ENCODE measurements around the gene LPAR3.
"Not testable (repeated sequence)": the region's sequence is repeated elsewhere in the genome, so short reads cannot be mapped to it uniquely, and the experiment has no call there.

DNA sequence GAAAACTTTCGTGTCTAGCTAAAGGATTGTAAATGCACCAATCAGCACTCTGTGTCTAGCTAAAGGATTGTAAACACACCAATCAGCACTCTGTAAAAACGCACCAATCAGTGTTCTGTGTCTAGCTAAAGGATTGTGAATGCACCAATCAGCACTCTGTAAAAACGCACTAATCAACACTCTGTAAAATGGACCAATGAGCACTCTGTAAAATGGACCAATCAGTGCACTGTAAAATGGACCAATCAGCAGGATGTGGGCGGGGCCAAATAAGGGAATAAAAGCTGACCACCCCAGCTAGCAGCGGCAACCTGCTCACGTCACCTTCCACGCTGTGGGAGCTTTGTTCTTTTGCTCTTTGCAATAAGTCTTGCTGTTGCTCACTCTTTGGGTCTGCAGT is 9.7 kb upstream of the LPAR3 start:
- TF ChIP-seq POLR2AphosphoS5 (IDR thresholded peaks at IDR 0.05) = not testable (repeated sequence)
- TF ChIP-seq, protein P1, sequence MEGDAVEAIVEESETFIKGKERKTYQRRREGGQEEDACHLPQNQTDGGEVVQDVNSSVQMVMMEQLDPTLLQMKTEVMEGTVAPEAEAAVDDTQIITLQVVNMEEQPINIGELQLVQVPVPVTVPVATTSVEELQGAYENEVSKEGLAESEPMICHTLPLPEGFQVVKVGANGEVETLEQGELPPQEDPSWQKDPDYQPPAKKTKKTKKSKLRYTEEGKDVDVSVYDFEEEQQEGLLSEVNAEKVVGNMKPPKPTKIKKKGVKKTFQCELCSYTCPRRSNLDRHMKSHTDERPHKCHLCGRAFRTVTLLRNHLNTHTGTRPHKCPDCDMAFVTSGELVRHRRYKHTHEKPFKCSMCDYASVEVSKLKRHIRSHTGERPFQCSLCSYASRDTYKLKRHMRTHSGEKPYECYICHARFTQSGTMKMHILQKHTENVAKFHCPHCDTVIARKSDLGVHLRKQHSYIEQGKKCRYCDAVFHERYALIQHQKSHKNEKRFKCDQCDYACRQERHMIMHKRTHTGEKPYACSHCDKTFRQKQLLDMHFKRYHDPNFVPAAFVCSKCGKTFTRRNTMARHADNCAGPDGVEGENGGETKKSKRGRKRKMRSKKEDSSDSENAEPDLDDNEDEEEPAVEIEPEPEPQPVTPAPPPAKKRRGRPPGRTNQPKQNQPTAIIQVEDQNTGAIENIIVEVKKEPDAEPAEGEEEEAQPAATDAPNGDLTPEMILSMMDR (IDR thresholded peaks at IDR 0.05) = not testable (repeated sequence)

Data from transverse colon (tissue), 4 donors.